IMR-90 (cell line): ENCODE data around the gene GAS7. TPM values are rescaled to one million over a fixed set of nuclear protein-coding genes. Genes with fewer than 3 reads are reported as not detected.

Experiments
- ATAC-seq: fragments of 200-7000 bp; cut with Tn5 transposase; 2 replicates; pipeline ENCODE4 v1.9.1; 2020; ENCODE audit warnings: low read depth, mild to moderate bottlenecking, moderate library complexity
- BruUV-seq: library from RNA; stranded (reverse); fragments of 400-500 nt; replicated peaks from 2 replicates; lab custom pipeline; 2021; lab: Mats Ljungman, UMichigan
- CTCF ChIA-PET: fragments of 300-600 bp; formaldehyde crosslinking; extraction: SDS; loops from one replicate; lab custom pipeline; 2021; ENCODE audit warnings: antibody characterized with exemption; lab: Yijun Ruan, JAX
- POLR2A ChIA-PET: fragments of 300-600 bp; sonication (Branson Sonifier 250); formaldehyde crosslinking; loops from one replicate; lab custom pipeline; 2022; ENCODE audit warnings: antibody characterized with exemption; ENCODE audit not compliant: unreplicated experiment; lab: Charles Lee
- DNase-seq: peaks from one replicate; pipeline ENCODE4 v3.0.0; 2013
- H2AFZ ChIP-seq: replicated peaks from 2 replicates; pipeline ENCODE3; 2013; ENCODE audit warnings: low read length, mild to moderate bottlenecking; ENCODE audit not compliant: poor library complexity
- H2AK5ac ChIP-seq: 2 replicates; pipeline ENCODE4 v1.6.1; 2013; ENCODE audit warnings: low read depth, low read length, inconsistent platforms
- H2AK9ac ChIP-seq: replicated peaks from 2 replicates; pipeline ENCODE3; 2013; ENCODE audit warnings: mild to moderate bottlenecking, low read depth, low read length, moderate library complexity; ENCODE audit not compliant: poor library complexity
- H2BK120ac ChIP-seq: 2 replicates; pipeline ENCODE4 v1.6.1; 2013; ENCODE audit warnings: low read depth, low read length, inconsistent platforms
- H2BK15ac ChIP-seq: 3 replicates; pipeline ENCODE4 v1.6.1; 2013; ENCODE audit warnings: low read depth, low read length, inconsistent platforms
- H2BK20ac ChIP-seq: 2 replicates; pipeline ENCODE4 v1.6.1; 2013; ENCODE audit warnings: low read depth, mild to moderate bottlenecking, inconsistent platforms, low read length, moderate library complexity
- H2BK5ac ChIP-seq: 2 replicates; pipeline ENCODE4 v1.6.1; 2013; ENCODE audit warnings: mild to moderate bottlenecking, low read depth, low read length, inconsistent platforms; ENCODE audit not compliant: poor library complexity, severe bottlenecking
- H3K14ac ChIP-seq: replicated peaks from 2 replicates; pipeline ENCODE4 v1.6.1; 2013; ENCODE audit warnings: low read depth, low read length, inconsistent platforms
- H3K18ac ChIP-seq: 2 replicates; pipeline ENCODE4 v1.6.1; 2013; ENCODE audit warnings: low read depth, low read length, control low read depth
- H3K23ac ChIP-seq: 2 replicates; pipeline ENCODE4 v1.6.1; 2013; ENCODE audit warnings: low read depth, low read length, inconsistent platforms
- H3K27ac ChIP-seq: 2 replicates; pipeline ENCODE4 v1.5.1; 2013; ENCODE audit warnings: mild to moderate bottlenecking, control low read depth, low read length; ENCODE audit not compliant: insufficient read depth
- H3K27me3 ChIP-seq: 2 replicates; pipeline ENCODE4 v1.6.1; 2013; ENCODE audit warnings: low read length; ENCODE audit not compliant: control insufficient read depth, insufficient read depth
- H3K36me3 ChIP-seq: 2 replicates; pipeline ENCODE4 v1.6.1; 2013; ENCODE audit warnings: low read length, mixed read lengths; ENCODE audit not compliant: control insufficient read depth, insufficient read depth
- H3K4ac ChIP-seq: 2 replicates; pipeline ENCODE4 v1.6.1; 2013; ENCODE audit warnings: low read depth, low read length, inconsistent platforms
- H3K4me1 ChIP-seq: 2 replicates; pipeline ENCODE4 v1.6.1; 2013; ENCODE audit warnings: low read length, mixed read lengths; ENCODE audit not compliant: control insufficient read depth, insufficient read depth
- H3K4me2 ChIP-seq: 2 replicates; pipeline ENCODE4 v1.6.1; 2013; ENCODE audit warnings: low read depth, mild to moderate bottlenecking, control low read depth, low read length, moderate library complexity
- H3K4me3 ChIP-seq: 2 replicates; pipeline ENCODE4 v1.5.1; 2013; ENCODE audit warnings: low read depth, mild to moderate bottlenecking, control low read depth, low read length, moderate library complexity; ENCODE audit not compliant: insufficient read depth
- H3K56ac ChIP-seq: 2 replicates; pipeline ENCODE4 v1.6.1; 2013; ENCODE audit warnings: low read length, inconsistent platforms; ENCODE audit not compliant: insufficient read depth; ENCODE audit errors: extremely low read depth
- H3K79me1 ChIP-seq, 2 experiments: 2 replicates each; pipeline ENCODE4 v1.6.1; 2013; ENCODE audit warnings: low read length in 2 of 2, inconsistent platforms in 1 of 2, low read depth in 1 of 2
- H3K9ac ChIP-seq: 2 replicates; pipeline ENCODE4 v1.6.1; 2013; ENCODE audit warnings: low read depth, low read length, control low read depth
- H3K9me1 ChIP-seq: 2 replicates; pipeline ENCODE4 v1.6.1; 2013; ENCODE audit warnings: low read length, inconsistent platforms; ENCODE audit not compliant: insufficient read depth
- H3K9me3 ChIP-seq: 2 replicates; pipeline ENCODE4 v1.6.1; 2013; ENCODE audit warnings: low read length; ENCODE audit not compliant: control insufficient read depth, insufficient read depth
- H4K20me1 ChIP-seq: 2 replicates; pipeline ENCODE4 v1.6.1; 2013; ENCODE audit warnings: low read length, inconsistent platforms; ENCODE audit not compliant: insufficient read depth
- H4K5ac ChIP-seq: 2 replicates; pipeline ENCODE4 v1.6.1; 2013; ENCODE audit warnings: mild to moderate bottlenecking, low read depth, low read length, control low read depth
- H4K8ac ChIP-seq, 2 experiments: 2 replicates each; pipeline ENCODE4 v1.6.1; 2013; ENCODE audit warnings: low read depth in 2 of 2, low read length in 2 of 2, control low read depth in 1 of 2, inconsistent platforms in 1 of 2
- H4K91ac ChIP-seq: 2 replicates; pipeline ENCODE4 v1.6.1; 2013; ENCODE audit warnings: low read depth, low read length, inconsistent platforms; ENCODE audit not compliant: insufficient read depth
- BHLHE40 ChIP-seq: fragments of 150-350 bp; IDR thresholded peaks from 2 replicates; pipeline ENCODE4 v1.6.1; 2016; ENCODE audit warnings: mild to moderate bottlenecking, low read depth, low read length
- CEBPB ChIP-seq: IDR thresholded peaks from 2 replicates; pipeline ENCODE4 v1.6.1; 2012; ENCODE audit warnings: low read depth, low read length, improper control_type of control experiment
- CHD1 ChIP-seq: IDR thresholded peaks from 2 replicates; pipeline ENCODE4 v1.6.1; 2012; ENCODE audit warnings: low read depth, low read length, improper control_type of control experiment
- CTCF ChIP-seq: conservative IDR thresholded peaks from 2 replicates; pipeline ENCODE4 v1.5.1; 2012; ENCODE audit warnings: mild to moderate bottlenecking, low read depth, low read length, improper control_type of control experiment
- ELK1 ChIP-seq: fragments of 150-350 bp; IDR thresholded peaks from 2 replicates; pipeline ENCODE4 v1.6.1; 2016; ENCODE audit warnings: low read depth, mild to moderate bottlenecking, low read length, moderate library complexity, borderline replicate concordance
- FOS ChIP-seq: fragments of 150-350 bp; IDR thresholded peaks from 2 replicates; pipeline ENCODE4 v1.6.1; 2016; ENCODE audit warnings: low read depth, low read length
- MAFK ChIP-seq: IDR thresholded peaks from 2 replicates; pipeline ENCODE4 v1.6.1; 2012; ENCODE audit warnings: low read depth, low read length, improper control_type of control experiment
- MAZ ChIP-seq: IDR thresholded peaks from 2 replicates; pipeline ENCODE4 v1.6.1; 2012; ENCODE audit warnings: low read depth, mild to moderate bottlenecking, low read length, improper control_type of control experiment, moderate library complexity, borderline replicate concordance
- MXI1 ChIP-seq: IDR thresholded peaks from 2 replicates; pipeline ENCODE4 v1.6.1; 2012; ENCODE audit warnings: low read depth, mild to moderate bottlenecking, low read length, moderate library complexity, borderline replicate concordance
- NFE2L2 ChIP-seq: fragments of 150-350 bp; IDR thresholded peaks from 2 replicates; pipeline ENCODE4 v1.6.1; 2016; ENCODE audit warnings: low read depth, mild to moderate bottlenecking, low read length
- POLR2A ChIP-seq: IDR thresholded peaks from 2 replicates; pipeline ENCODE4 v1.6.1; 2012; ENCODE audit warnings: mild to moderate bottlenecking, low read depth, low read length
- RAD21 ChIP-seq: IDR thresholded peaks from 2 replicates; pipeline ENCODE4 v1.6.1; 2012; ENCODE audit warnings: low read length, improper control_type of control experiment
- RCOR1 ChIP-seq: IDR thresholded peaks from 2 replicates; pipeline ENCODE4 v1.6.1; 2012; ENCODE audit warnings: mild to moderate bottlenecking, low read length, improper control_type of control experiment; ENCODE audit not compliant: insufficient replicate concordance
- RFX5 ChIP-seq: IDR thresholded peaks from 2 replicates; pipeline ENCODE4 v1.8.0; 2012; ENCODE audit warnings: low read depth, mild to moderate bottlenecking, low read length, moderate library complexity
- SMC3 ChIP-seq: fragments of 150-350 bp; IDR thresholded peaks from 2 replicates; pipeline ENCODE4 v1.6.1; 2016; ENCODE audit warnings: low read depth, mild to moderate bottlenecking, antibody characterized with exemption, low read length, moderate library complexity
- USF2 ChIP-seq: fragments of 150-350 bp; IDR thresholded peaks from 2 replicates; pipeline ENCODE4 v1.6.1; 2017; ENCODE audit warnings: mild to moderate bottlenecking, antibody characterized with exemption, low read length, low read depth
- WGBS, 2 experiments: methylation state at CpG; one replicate each; pipeline versions ENCODE4 v1.1.5 to v1.1.7; 2013; ENCODE audit warnings: missing lambda C conversion rate in 2 of 2; ENCODE audit not compliant: insufficient read length in 1 of 2; ENCODE audit errors: extremely low coverage in 2 of 2; 5-methylcytosine and 5-hydroxymethylcytosine counted together
- dilution Hi-C: fragments of 300-500 bp; cut with HindIII; formaldehyde crosslinking; loops from one replicate; pipeline ENCODE4 v1.14.3; 2018; ENCODE audit warnings: low sequenced_read_pairs; ENCODE audit not compliant: unreplicated experiment
- in situ Hi-C: fragments of 300-500 bp; cut with MboI; formaldehyde crosslinking; loops from 3 replicates; pipeline ENCODE4 v1.14.3; 2019; ENCODE audit warnings: low sequenced_read_pairs, inconsistent platforms, mixed read lengths
- intact Hi-C: fragments of 100-400 bp; cut with micrococcal nuclease; formaldehyde crosslinking; loops from 2 replicates; pipeline ENCODE4 v1.10.0; 2022
- polyA plus RNA-seq, 3 experiments: library from polyadenylated mRNA; depleted of rRNA; stranded (reverse); fragments of >200 nt; gene quantifications; 2 replicates each; pipeline ENCODE4 v1.2.3, GENCODE V29; 2012; ENCODE audit warnings: low replicate concordance in 1 of 3
- total RNA-seq: library from RNA; depleted of rRNA; stranded (reverse); fragments of >200 nt; gene quantifications from 2 replicates; pipeline ENCODE4 v1.2.3, GENCODE V29; 2012

Gene GAS7
- total and polyA plus RNA-seq, 2 of the 4 experiments (the other 2 are of a cell fraction) = 4.6 to 5.0 TPM

- POLR2A ChIA-PET = no interaction called here
- no CpG with 5 or more reads among the region's 7 CpGs for WGBS, 2 experiments
- Histone ChIP-seq H3K14ac (no peak overlapping the region), H3K27ac (no peak overlapping the region), H3K27me3 (no peaks in the 10 kb centered on the region), H2AK9ac (no peak overlapping the region), H3K4me1 (peaks cover 2% of the 10 kb centered on the region; the same call in 1 of the 2 replicates), H3K79me1 (peaks cover 0 to under 1% of the 10 kb centered on the region in 2 experiments; a peak in 2 of 4 replicates), H3K9ac (no peak overlapping the region), H2AFZ (no peak overlapping the region), H3K4ac (no peak overlapping the region; the same call in 1 of the 2 replicates), H2BK120ac (no peak overlapping the region), H3K9me3 (no peaks in the 10 kb centered on the region), H2BK20ac (no peak overlapping the region), H4K20me1 (no peaks in the 10 kb centered on the region), H4K91ac (no peak overlapping the region), H2BK5ac (no peak overlapping the region), H3K9me1 (no peaks in the 10 kb centered on the region), H4K8ac (no peak overlapping the region), H2BK15ac (no peak overlapping the region), H3K4me3 (no peak overlapping the region), H2AK5ac (no peak overlapping the region), H3K36me3 (no peaks in the 10 kb centered on the region), H3K4me2 (no peak overlapping the region), H3K23ac (no peak overlapping the region), H3K18ac (no peak overlapping the region), H3K56ac (no peak overlapping the region), H4K5ac (no peak overlapping the region)
- intact Hi-C loops (no loop called here), in situ Hi-C loops (no loop called here), dilution Hi-C loops (no loop called here)
- BruUV-seq = TSS peak; percentile 27
- DNase-seq = no peak
- CTCF ChIA-PET = interaction anchor here (0.6 kb wide), 1 partner anchor 26 kb away, joined by 3 read pairs; no protein-coding TSS in a partner anchor
- no peak for TF ChIP-seq MAFK
- no peak for TF ChIP-seq BHLHE40
- no peak for TF ChIP-seq RFX5
- no peak for TF ChIP-seq ELK1
- no peak for TF ChIP-seq CTCF
- no peak for TF ChIP-seq SMC3
- no peak for TF ChIP-seq RCOR1
- no peak for TF ChIP-seq POLR2A
- no peak for TF ChIP-seq CEBPB
- TF ChIP-seq RAD21 = no peak
- TF ChIP-seq NFE2L2 = no peak
- no peak for TF ChIP-seq USF2
- TF ChIP-seq MXI1 = no peak
- TF ChIP-seq FOS = no peak
- no peak for TF ChIP-seq MAZ
- TF ChIP-seq CHD1 = no peak
- no peak for ATAC-seq
These were observed 11.5 kb downstream of the GAS7 start for GRCh38 chr17:10186771-10187410.
